SK-N-SH treated with all-trans-retinoic acid at 6 μM for 48 hours (cell line): Measurements from ENCODE around the gene SIK3.

Experiments
- ATAC-seq: fragments of 200-7000 bp; cut with Tn5 transposase; 3 replicates; pipeline ENCODE4 v1.9.1; 2020; ENCODE audit warnings: mild to moderate bottlenecking, moderate library complexity
- ARNTL ChIP-seq: fragments of 450-650 bp; formaldehyde crosslinking; IDR thresholded peaks from 2 replicates; pipeline ENCODE4 v1.5.0; 2020; ENCODE audit warnings: low read depth, mild to moderate bottlenecking, moderate library complexity, borderline replicate concordance
- BACH2 ChIP-seq: fragments of 250-450 bp; sonication (Bioruptor Pico); IDR thresholded peaks from 2 replicates; pipeline ENCODE4 v1.9.0; 2021; ENCODE audit warnings: mild to moderate bottlenecking, borderline replicate concordance
- CREB5 ChIP-seq: fragments of 250-450 bp; sonication (Bioruptor Pico); IDR thresholded peaks from 2 replicates; pipeline ENCODE4 v1.5.1; 2020; ENCODE audit warnings: low read depth, mild to moderate bottlenecking, moderate library complexity
- CSDC2 ChIP-seq: fragments of 250-450 bp; sonication (Bioruptor Pico); IDR thresholded peaks from 2 replicates; pipeline ENCODE4 v1.5.0; 2020; ENCODE audit warnings: mild to moderate bottlenecking, moderate library complexity
- CSRNP3 ChIP-seq: fragments of 250-450 bp; sonication (Bioruptor Pico); IDR thresholded peaks from 2 replicates; pipeline ENCODE4 v1.5.1; 2021; ENCODE audit warnings: mild to moderate bottlenecking, moderate library complexity
- ESRRG ChIP-seq: fragments of 250-450 bp; sonication (Bioruptor Pico); IDR thresholded peaks from 2 replicates; pipeline ENCODE4 v1.6.1; 2021; ENCODE audit warnings: mild to moderate bottlenecking
- GLIS3 ChIP-seq: fragments of 250-450 bp; sonication (Bioruptor Pico); IDR thresholded peaks from 2 replicates; pipeline ENCODE4 v1.5.0; 2020; ENCODE audit warnings: mild to moderate bottlenecking, moderate library complexity
- ISL1 ChIP-seq: fragments of 250-450 bp; sonication (Bioruptor Pico); IDR thresholded peaks from 2 replicates; pipeline ENCODE4 v2.1.2; 2022; ENCODE audit warnings: mild to moderate bottlenecking, moderate library complexity
- OSR1 ChIP-seq: fragments of 250-450 bp; sonication (Bioruptor Pico); IDR thresholded peaks from 2 replicates; pipeline ENCODE4 v1.8.0; 2022; ENCODE audit warnings: moderate library complexity, mild to moderate bottlenecking, inconsistent platforms
- PATZ1 ChIP-seq: fragments of 250-450 bp; sonication (Bioruptor Pico); IDR thresholded peaks from 2 replicates; pipeline ENCODE4 v1.8.0; 2020; ENCODE audit warnings: mild to moderate bottlenecking, moderate library complexity, borderline replicate concordance
- POU6F1 ChIP-seq: fragments of 250-450 bp; sonication (Bioruptor Pico); IDR thresholded peaks from 2 replicates; pipeline ENCODE4 v1.8.0; 2021; ENCODE audit warnings: low read depth, mild to moderate bottlenecking, moderate library complexity, borderline replicate concordance
- PPARA ChIP-seq: fragments of 250-450 bp; sonication (Bioruptor Pico); IDR thresholded peaks from 2 replicates; pipeline ENCODE4 v1.5.0; 2020; ENCODE audit warnings: mild to moderate bottlenecking, borderline replicate concordance
- RARB ChIP-seq: fragments of 250-450 bp; sonication (Bioruptor Pico); IDR thresholded peaks from 2 replicates; pipeline ENCODE4 v1.8.0; 2021; ENCODE audit warnings: mild to moderate bottlenecking, moderate library complexity
- TCF4 ChIP-seq: fragments of 250-450 bp; sonication (Bioruptor Pico); IDR thresholded peaks from 2 replicates; pipeline ENCODE4 v1.8.0; 2021; ENCODE audit warnings: mild to moderate bottlenecking, moderate library complexity, borderline replicate concordance
- TOX ChIP-seq: fragments of 250-450 bp; sonication (Bioruptor Pico); IDR thresholded peaks from 2 replicates; pipeline ENCODE4 v1.8.0; 2021; ENCODE audit warnings: mild to moderate bottlenecking, moderate library complexity, borderline replicate concordance
- TSHZ2 ChIP-seq: fragments of 250-450 bp; sonication (Bioruptor Pico); IDR thresholded peaks from 2 replicates; pipeline ENCODE4 v1.5.0; 2020; ENCODE audit warnings: mild to moderate bottlenecking, moderate library complexity
- ZC3H10 ChIP-seq: fragments of 250-450 bp; sonication (Bioruptor Pico); IDR thresholded peaks from 2 replicates; pipeline ENCODE4 v1.5.1; 2021; ENCODE audit warnings: mild to moderate bottlenecking, moderate library complexity
- ZFP3 ChIP-seq: fragments of 250-450 bp; sonication (Bioruptor Pico); IDR thresholded peaks from 2 replicates; pipeline ENCODE4 v1.5.0; 2020; ENCODE audit warnings: mild to moderate bottlenecking, moderate library complexity
- ZFP30 ChIP-seq: fragments of 450-650 bp; formaldehyde crosslinking; IDR thresholded peaks from 2 replicates; pipeline ENCODE4 v1.5.0; 2022; ENCODE audit warnings: mild to moderate bottlenecking, moderate library complexity
- ZNF8 ChIP-seq: fragments of 450-650 bp; formaldehyde crosslinking; IDR thresholded peaks from 2 replicates; pipeline ENCODE4 v1.5.0; 2020; ENCODE audit warnings: mild to moderate bottlenecking, moderate library complexity

Gene SIK3

GRCh38 chr11:117145393-117145761, 47.1 kb upstream of the SIK3 start:
- TF ChIP-seq OSR1 (CRISPR knock-in tag) (no peak), TCF4 (CRISPR knock-in tag) (no peak), ESRRG (CRISPR knock-in tag) (no peak), TOX (CRISPR knock-in tag) (no peak), CSDC2 (CRISPR knock-in tag) (no peak), CSRNP3 (CRISPR knock-in tag) (no peak), GLIS3 (CRISPR knock-in tag) (no peak), PPARA (CRISPR knock-in tag) (no peak), PATZ1 (CRISPR knock-in tag) (no peak), ARNTL (CRISPR knock-in tag) (no peak), TSHZ2 (CRISPR knock-in tag) (no peak), RARB (CRISPR knock-in tag) (no peak), ZFP3 (CRISPR knock-in tag) (no peak), BACH2 (CRISPR knock-in tag) (no peak), ZNF8 (CRISPR knock-in tag) (no peak), POU6F1 (CRISPR knock-in tag) (no peak), ISL1 (CRISPR knock-in tag) (no peak), ZC3H10 (no peak), ZFP30 (no peak)
- ATAC-seq, result peak; percentile 22

GRCh38 chr11:117144477-117145392, 46.5 kb upstream of the SIK3 start:
- peak; percentile 77 for ATAC-seq
- TF ChIP-seq ZFP30 (no peak), TOX (CRISPR knock-in tag) (no peak), ESRRG (CRISPR knock-in tag) (no peak), RARB (CRISPR knock-in tag) (no peak), ZC3H10 (no peak), ARNTL (CRISPR knock-in tag) (no peak), PPARA (CRISPR knock-in tag) (no peak)

GRCh38 chr11:117143871-117144476, 45.7 kb upstream of the SIK3 start, which contains the start of gene PAFAH1B2:
Gene PAFAH1B2 (plus strand): TSS chr11:117144287. CDS start chr11:117152448, 8,161 bp downstream.
- ATAC-seq, result peak; percentile 94
- TF ChIP-seq ZFP3 (CRISPR knock-in tag) (no peak), TCF4 (CRISPR knock-in tag) (no peak), CREB5 (CRISPR knock-in tag) (no peak), POU6F1 (CRISPR knock-in tag) (peak; percentile 80; the same call in 1 of the 2 replicates), ZNF8 (CRISPR knock-in tag) (no peak)
- TF ChIP-seq, all 23 proteins: peak for 1
